DOHH2 (cell line): Measurements from ENCODE around the gene MYO1B.

ENCODE experiments used
- H3F3A ChIP-seq: fragments of 200-600 bp; sonication (generic), shearing (Covaris generic); 2 replicates; pipeline ENCODE4 v1.6.0; 2016; ENCODE audit warnings: antibody characterized with exemption, mild to moderate bottlenecking; ENCODE audit not compliant: control insufficient read depth, insufficient read depth
- H3K27ac ChIP-seq: fragments of 200-600 bp; sonication (generic); 2 replicates; pipeline ENCODE4 v1.5.1; 2014; ENCODE audit warnings: low read depth, mild to moderate bottlenecking, low read length, moderate library complexity
- H3K27me3 ChIP-seq: fragments of 200-600 bp; sonication (generic); 2 replicates; pipeline ENCODE4 v1.6.1; 2014; ENCODE audit warnings: mild to moderate bottlenecking, low read length, mixed read lengths; ENCODE audit not compliant: control insufficient read depth
- H3K36me3 ChIP-seq: fragments of 200-600 bp; sonication (generic); 2 replicates; pipeline ENCODE4 v1.6.1; 2014; ENCODE audit warnings: mild to moderate bottlenecking, low read length, moderate library complexity, mixed read lengths; ENCODE audit not compliant: control insufficient read depth
- H3K4me1 ChIP-seq: fragments of 200-600 bp; sonication (generic); 2 replicates; pipeline ENCODE4 v1.6.1; 2014; ENCODE audit warnings: mild to moderate bottlenecking, low read length, mixed read lengths; ENCODE audit not compliant: control insufficient read depth
- H3K4me2 ChIP-seq: fragments of 200-600 bp; sonication (generic); 2 replicates; pipeline ENCODE4 v1.6.0; 2014; ENCODE audit warnings: mild to moderate bottlenecking, low read length, moderate library complexity
- H3K4me3 ChIP-seq: fragments of 200-600 bp; sonication (generic); 2 replicates; pipeline ENCODE4 v1.5.1; 2014; ENCODE audit warnings: mild to moderate bottlenecking, low read length, mixed read lengths
- H3K79me2 ChIP-seq: fragments of 200-600 bp; sonication (generic); 2 replicates; pipeline ENCODE4 v1.6.1; 2014; ENCODE audit warnings: mild to moderate bottlenecking, low read length, mixed read lengths; ENCODE audit not compliant: control insufficient read depth
- H3K9me2 ChIP-seq: fragments of 200-600 bp; sonication (generic); replicated peaks from 2 replicates; pipeline ENCODE4 v1.6.1; 2014; ENCODE audit warnings: mild to moderate bottlenecking, low read length, mixed read lengths; ENCODE audit not compliant: control insufficient read depth
- H3K9me3 ChIP-seq: fragments of 200-600 bp; sonication (generic); 2 replicates; pipeline ENCODE4 v1.6.1; 2014; ENCODE audit warnings: antibody characterized with exemption, low read length, mixed read lengths; ENCODE audit not compliant: control insufficient read depth, insufficient read depth
- H4K20me1 ChIP-seq: fragments of 200-600 bp; sonication (generic); 2 replicates; pipeline ENCODE4 v1.6.0; 2014; ENCODE audit warnings: low read depth, mild to moderate bottlenecking, antibody characterized with exemption, low read length, moderate library complexity; ENCODE audit not compliant: control insufficient read depth, insufficient read depth
- EZH2phosphoT487 ChIP-seq: fragments of 200-600 bp; sonication (generic); IDR thresholded peaks from 2 replicates; pipeline ENCODE4 v1.6.1; 2017; ENCODE audit warnings: borderline replicate concordance, mild to moderate bottlenecking, antibody characterized with exemption, low read length, moderate library complexity, mixed read lengths
- TF ChIP-seq, protein P1 (sequence below): fragments of 200-600 bp; sonication (generic); IDR thresholded peaks from one replicate; pipeline ENCODE4 v1.5.1; 2014; ENCODE audit warnings: antibody characterized with exemption, mild to moderate bottlenecking, low read depth, low read length; ENCODE audit not compliant: poor library complexity, severe bottlenecking

Gene MYO1B

DNA sequence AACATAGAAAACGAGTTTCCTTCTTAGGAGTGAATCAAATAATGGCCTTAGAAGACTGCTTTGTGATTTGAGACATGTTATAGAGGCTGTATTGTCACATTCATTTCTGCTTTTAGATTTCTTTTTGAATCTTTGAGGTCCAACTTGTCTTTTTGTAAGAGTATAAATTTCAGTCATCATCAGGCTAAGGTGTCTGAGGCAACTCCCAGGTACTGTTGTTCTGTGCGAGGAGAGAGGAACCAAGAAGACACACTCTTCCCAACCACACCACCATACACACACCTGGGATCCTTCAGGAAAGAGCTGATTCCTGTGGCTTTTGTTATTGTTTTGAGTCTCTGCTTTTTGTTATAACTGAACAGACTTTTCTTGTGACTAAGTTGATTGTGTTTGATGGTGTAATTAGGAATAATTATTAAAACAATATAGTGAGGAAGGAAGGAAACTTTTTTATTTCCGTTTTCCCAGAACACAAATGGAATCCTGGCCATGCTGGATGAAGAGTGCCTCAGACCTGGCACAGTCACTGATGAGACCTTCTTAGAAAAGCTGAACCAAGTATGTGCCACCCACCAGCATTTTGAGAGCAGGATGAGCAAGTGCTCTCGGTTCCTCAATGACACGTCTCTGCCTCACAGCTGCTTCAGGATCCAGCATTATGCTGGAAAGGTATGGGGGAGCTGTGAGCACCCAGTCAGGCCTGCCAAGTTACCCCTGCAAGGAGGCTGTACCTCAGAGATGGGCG, 140.4 kb downstream of the MYO1B start:
- no peak overlapping the region for H3K4me3 ChIP-seq
- no peaks in the 10 kb centered on the region for H3K36me3 ChIP-seq
- no peaks in the 10 kb centered on the region for H3K9me2 ChIP-seq
- TF ChIP-seq, protein P1, sequence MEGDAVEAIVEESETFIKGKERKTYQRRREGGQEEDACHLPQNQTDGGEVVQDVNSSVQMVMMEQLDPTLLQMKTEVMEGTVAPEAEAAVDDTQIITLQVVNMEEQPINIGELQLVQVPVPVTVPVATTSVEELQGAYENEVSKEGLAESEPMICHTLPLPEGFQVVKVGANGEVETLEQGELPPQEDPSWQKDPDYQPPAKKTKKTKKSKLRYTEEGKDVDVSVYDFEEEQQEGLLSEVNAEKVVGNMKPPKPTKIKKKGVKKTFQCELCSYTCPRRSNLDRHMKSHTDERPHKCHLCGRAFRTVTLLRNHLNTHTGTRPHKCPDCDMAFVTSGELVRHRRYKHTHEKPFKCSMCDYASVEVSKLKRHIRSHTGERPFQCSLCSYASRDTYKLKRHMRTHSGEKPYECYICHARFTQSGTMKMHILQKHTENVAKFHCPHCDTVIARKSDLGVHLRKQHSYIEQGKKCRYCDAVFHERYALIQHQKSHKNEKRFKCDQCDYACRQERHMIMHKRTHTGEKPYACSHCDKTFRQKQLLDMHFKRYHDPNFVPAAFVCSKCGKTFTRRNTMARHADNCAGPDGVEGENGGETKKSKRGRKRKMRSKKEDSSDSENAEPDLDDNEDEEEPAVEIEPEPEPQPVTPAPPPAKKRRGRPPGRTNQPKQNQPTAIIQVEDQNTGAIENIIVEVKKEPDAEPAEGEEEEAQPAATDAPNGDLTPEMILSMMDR: no peak
- no peak for TF ChIP-seq EZH2phosphoT487
- no peaks in the 10 kb centered on the region for H3K9me3 ChIP-seq
- H3K4me2 ChIP-seq: no peak overlapping the region
- no peaks in the 10 kb centered on the region for H3K4me1 ChIP-seq
- H3K27ac ChIP-seq: no peak overlapping the region
- no peaks in the 10 kb centered on the region for H3F3A ChIP-seq
- H3K27me3 ChIP-seq: no peaks in the 10 kb centered on the region
- H4K20me1 ChIP-seq: no peaks in the 10 kb centered on the region
- no peaks in the 10 kb centered on the region for H3K79me2 ChIP-seq

DNA sequence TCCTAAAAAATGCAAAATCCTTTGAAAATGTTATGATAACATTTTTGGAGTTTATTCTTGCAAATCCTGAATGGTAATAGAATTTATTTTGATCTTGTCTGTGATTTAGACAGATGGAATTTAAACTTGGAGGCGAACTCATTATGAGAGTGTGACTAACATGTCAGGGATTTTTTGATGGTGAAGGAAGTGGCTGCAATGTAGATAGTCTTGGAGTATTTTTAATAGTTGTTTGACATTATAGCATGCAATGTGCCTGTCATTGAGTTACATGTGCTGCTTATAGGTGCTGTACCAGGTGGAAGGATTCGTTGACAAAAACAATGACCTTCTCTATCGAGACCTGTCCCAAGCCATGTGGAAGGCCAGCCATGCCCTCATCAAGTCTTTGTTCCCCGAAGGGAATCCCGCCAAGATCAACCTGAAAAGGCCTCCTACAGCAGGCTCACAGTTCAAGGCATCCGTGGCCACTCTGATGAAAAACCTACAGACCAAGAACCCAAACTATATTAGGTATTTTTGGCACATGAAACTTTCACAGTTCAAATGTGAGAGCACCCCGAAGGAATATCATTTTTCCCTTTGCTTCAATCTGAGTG, 141.8 kb downstream of the MYO1B start:
- Histone ChIP-seq H3K36me3 (no peaks in the 10 kb centered on the region), H3K79me2 (no peaks in the 10 kb centered on the region), H3K4me1 (no peaks in the 10 kb centered on the region), H3K27me3 (no peaks in the 10 kb centered on the region), H3K9me2 (no peaks in the 10 kb centered on the region), H3K4me3 (no peak overlapping the region), H3K27ac (no peak overlapping the region), H3K9me3 (no peaks in the 10 kb centered on the region), H3K4me2 (no peak overlapping the region), H4K20me1 (no peaks in the 10 kb centered on the region), H3F3A (no peaks in the 10 kb centered on the region)
- TF ChIP-seq, protein P1: no peak
- TF ChIP-seq EZH2phosphoT487: no peak

DNA sequence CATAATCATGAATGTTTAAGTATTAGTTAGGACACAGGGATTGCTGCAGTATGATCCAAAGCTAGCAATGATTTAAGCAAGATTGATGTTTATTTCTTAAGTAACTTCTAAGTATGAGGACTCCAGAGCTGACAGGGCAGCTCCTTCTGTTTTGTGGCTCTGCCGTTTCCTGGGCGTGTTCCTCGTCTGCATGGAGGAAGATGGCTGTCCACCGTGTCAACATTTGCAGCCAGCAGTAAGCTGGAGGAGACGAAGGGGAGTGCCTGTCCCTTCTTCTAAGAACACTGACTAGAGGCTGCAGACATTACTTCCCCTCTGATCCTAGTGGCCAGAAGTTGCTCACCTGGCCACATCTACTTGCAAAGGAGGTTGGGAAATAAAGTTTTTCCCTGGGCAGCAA, 144.1 kb downstream of the MYO1B start:
- H3F3A ChIP-seq: no peaks in the 10 kb centered on the region
- H3K79me2 ChIP-seq: no peaks in the 10 kb centered on the region
- no peaks in the 10 kb centered on the region for H3K9me3 ChIP-seq
- H3K27me3 ChIP-seq: no peaks in the 10 kb centered on the region
- TF ChIP-seq EZH2phosphoT487: no peak
- TF ChIP-seq, protein P1: no peak
- H3K27ac ChIP-seq: no peak overlapping the region
- H4K20me1 ChIP-seq: no peaks in the 10 kb centered on the region
- H3K36me3 ChIP-seq: no peaks in the 10 kb centered on the region
- no peaks in the 10 kb centered on the region for H3K9me2 ChIP-seq
- no peak overlapping the region for H3K4me3 ChIP-seq
- no peak overlapping the region for H3K4me2 ChIP-seq
- H3K4me1 ChIP-seq: no peaks in the 10 kb centered on the region
